Pancreas (tissue), 10 donors: Measurements from ENCODE around the gene IGF1. TPM values are rescaled to one million over a fixed set of nuclear protein-coding genes. Genes with fewer than 3 reads are reported as not detected.

ENCODE experiments used
- ATAC-seq, 4 donors: fragments of 200-7000 bp; cut with Tn5 transposase; one replicate each; pipeline versions ENCODE4 v1.8.0 to v1.9.1; 2020; ENCODE audit warnings: mild to moderate bottlenecking in 4 of 4, moderate library complexity in 4 of 4
- DNase-seq, 6 donors: peaks; one replicate each; pipeline ENCODE4 v3.0.0-alpha.2; 2020
- FAIRE-seq: peaks from 2 replicates; lab custom pipeline; 2012; peaks lifted over from hg19 to GRCh38; lab: Jason Lieb, UNC
- H3K27ac ChIP-seq, 4 donors: fragments of 200-600 bp; sonication (generic); 1 replicate in 3 of 4; 2 replicates in 1 of 4; pipeline versions ENCODE4 v1.5.0 to v1.8.0; 2020
- H3K27me3 ChIP-seq, 4 donors: fragments of 200-600 bp; one replicate each; pipeline ENCODE4 v1.8.0; 2021
- H3K36me3 ChIP-seq, 3 donors: fragments of 200-600 bp; sonication (generic) in 1 of 3; one replicate each; pipeline versions ENCODE4 v1.5.0 to v1.8.0; 2020 to 2021
- H3K4me1 ChIP-seq, 3 donors: fragments of 200-600 bp; one replicate each; pipeline ENCODE4 v1.8.0; 2021
- H3K4me3 ChIP-seq, 4 donors: fragments of 200-600 bp; sonication (generic) in 2 of 4; one replicate each; pipeline versions ENCODE4 v1.5.0 to v1.8.0; 2020 to 2021
- H3K9me3 ChIP-seq, 4 donors: fragments of 200-600 bp; one replicate each; pipeline ENCODE4 v1.8.0; 2021
- CTCF ChIP-seq, 4 donors: fragments of 200-600 bp; sonication (generic) in 3 of 4; IDR thresholded peaks; one replicate each; pipeline versions ENCODE4 v1.5.0 to v1.8.0; 2021; ENCODE audit warnings: antibody characterized with exemption in 4 of 4
- WGBS, 2 donors: extraction: QIAGEN DNeasy Blood & Tissue Kit; methylation state at CpG; one replicate each; pipeline ENCODE4 v1.1.7; 2013; 5-methylcytosine and 5-hydroxymethylcytosine counted together
- intact Hi-C, 3 donors: fragments of 100-400 bp; cut with DNase I; formaldehyde crosslinking; loops; one replicate each; pipeline versions ENCODE4 v1.11.1 to v1.14.2; 2022
- polyA plus RNA-seq, 2 donors: library from polyadenylated mRNA; stranded (reverse); fragments of 200-250 nt; gene quantifications; one replicate each; pipeline ENCODE4 v1.2.3, GENCODE V29; 2013
- total RNA-seq, 6 donors: library from RNA; stranded (reverse); fragmentation: NEBNext Ultra II Directional in 4 of 6; extraction: Animal tissue kit (Norgen Biotek cat#: 25700) in 4 of 6; gene quantifications; one replicate each; pipeline versions ENCODE4 v1.2.1 to v1.2.4, GENCODE V29; 2021 to 2023
- donor health status: healthy with polysubstance abuse.
- donor health status: DM: no; HTN: no; CAD: no; lungs with moderate emphysema.
- donor health status: DM: no; HTN: no; CAD: no.
- donor health status: control.
- donor health status: control.
- donor health status: Bipolar disorder and iron deficiency.
- donor health status: DM: yes; HTN: yes; CAD: no.
- donor health status: DM: no; HTN: no; CAD: no.
- donor health status: DM: no; HTN: no; CAD: no.
- donor health status: DM: yes; HTN: yes; CAD: no.

Gene IGF1
- total and polyA plus RNA-seq, 8 donors = 1.5 to 23.8 (median 4.6) TPM

GRCh38 chr12:102503056-102503681, 22.8 kb upstream of the IGF1 start:
- no peaks in the 10 kb centered on the region for H3K27me3 ChIP-seq
- H3K9me3 ChIP-seq = no peaks in the 10 kb centered on the region
- DNase-seq = no peak
- H3K27ac ChIP-seq = no peak overlapping the region
- H3K4me1 ChIP-seq = no peaks in the 10 kb centered on the region
- FAIRE-seq = no peak
- WGBS, 2 donors = 64 to 73% methylated on average over 2 of the region's 2 CpGs
- no peaks in the 10 kb centered on the region for H3K36me3 ChIP-seq
- H3K4me3 ChIP-seq = no peak overlapping the region
- TF ChIP-seq CTCF (IDR thresholded peaks at IDR 0.05) = no peak
- intact Hi-C loops = no loop called here
- ATAC-seq = peak in 2 of 4 donors; percentile 44 to 68

GRCh38 chr12:102501773-102502172, 21.4 kb upstream of the IGF1 start:
- WGBS, 2 donors = 66 to 70% methylated on average over 5 of the region's 5 CpGs
- Histone ChIP-seq H3K4me1 (no peaks in the 10 kb centered on the region), H3K4me3 (no peak overlapping the region), H3K36me3 (no peaks in the 10 kb centered on the region), H3K9me3 (no peaks in the 10 kb centered on the region), H3K27ac (no peak overlapping the region), H3K27me3 (no peaks in the 10 kb centered on the region)
- no peak for DNase-seq
- FAIRE-seq = no peak
- no peak for ATAC-seq
- TF ChIP-seq CTCF (IDR thresholded peaks at IDR 0.05) = no peak
- intact Hi-C loops = no loop called here

- Histone ChIP-seq H3K27ac (no peak overlapping the region), H3K27me3 (no peaks in the 10 kb centered on the region), H3K4me3 (no peak overlapping the region), H3K36me3 (no peaks in the 10 kb centered on the region), H3K9me3 (no peaks in the 10 kb centered on the region), H3K4me1 (no peaks in the 10 kb centered on the region)
- FAIRE-seq (no peak), ATAC-seq (peak in 2 of 4 donors; percentile 52 to 78), DNase-seq (no peak)
- intact Hi-C loops = no loop called here
- TF ChIP-seq CTCF (IDR thresholded peaks at IDR 0.05) = no peak
- WGBS, 2 donors = 47 to 48% methylated on average over 1 of the region's 1 CpG
Measured at GRCh38 chr12:102498471-102498870, 18.1 kb upstream of the IGF1 start.

GRCh38 chr12:102497743-102498142, 17.4 kb upstream of the IGF1 start:
- intact Hi-C loops = no loop called here
- DNase-seq = no peak
- H3K36me3 ChIP-seq = no peaks in the 10 kb centered on the region
- H3K4me1 ChIP-seq = no peaks in the 10 kb centered on the region
- no peak for TF ChIP-seq CTCF (IDR thresholded peaks at IDR 0.05)
- no peak for FAIRE-seq
- no peak overlapping the region for H3K27ac ChIP-seq
- no peak overlapping the region for H3K4me3 ChIP-seq
- no peak for ATAC-seq
- H3K27me3 ChIP-seq = no peaks in the 10 kb centered on the region
- 39 to 58% methylated on average over 1 of the region's 1 CpG for WGBS, 2 donors
- H3K9me3 ChIP-seq = no peaks in the 10 kb centered on the region

- intact Hi-C loops = no loop called here
- no peaks in the 10 kb centered on the region for H3K36me3 ChIP-seq
- no peak overlapping the region for H3K27ac ChIP-seq
- no peak for DNase-seq
- H3K27me3 ChIP-seq = no peaks in the 10 kb centered on the region
- WGBS, 2 donors = 55 to 61% methylated on average over 6 of the region's 6 CpGs
- H3K4me1 ChIP-seq = no peaks in the 10 kb centered on the region
- H3K4me3 ChIP-seq = no peak overlapping the region
- no peak for TF ChIP-seq CTCF (IDR thresholded peaks at IDR 0.05)
- no peaks in the 10 kb centered on the region for H3K9me3 ChIP-seq
- FAIRE-seq = no peak
- no peak for ATAC-seq
Measured at GRCh38 chr12:102496591-102496990, 16.2 kb upstream of the IGF1 start.
